Inflammatory macrophage treated with lipopolysaccharide for 4 hours (primary cell): ENCODE measurements around the gene CNNM4.

Experiments
- DNase-seq: peaks from one replicate; pipeline ENCODE4 v3.0.0-alpha.2; 2020

CNNM4 gene

GRCh38 chr2:96837575-96837974 lies 76.9 kb downstream of the CNNM4 start:
- no peak for DNase-seq

- no peak for DNase-seq
Measured at GRCh38 chr2:96838345-96839292, 77.9 kb downstream of the CNNM4 start.

- no peak for DNase-seq
Measured at GRCh38 chr2:96839293-96839874, 78.7 kb downstream of the CNNM4 start.

- DNase-seq, result no peak
Measured at GRCh38 chr2:96839875-96840850, 79.5 kb downstream of the CNNM4 start.

GRCh38 chr2:96841701-96842495 lies 81.2 kb downstream of the CNNM4 start:
- no peak for DNase-seq

- no peak for DNase-seq
Measured at GRCh38 chr2:96842600-96842999, 81.9 kb downstream of the CNNM4 start.

GRCh38 chr2:96843538-96844268 lies 83.0 kb downstream of the CNNM4 start, which contains the start of gene ANKRD23:
Gene ANKRD23 (minus strand): TSS chr2:96844021. CDS start chr2:96843992, 29 bp downstream.
- DNase-seq, result no peak

GRCh38 chr2:96844405-96844808 lies 83.7 kb downstream of the CNNM4 start:
- DNase-seq, result no peak

GRCh38 chr2:96846825-96847224 lies 86.1 kb downstream of the CNNM4 start:
- no peak for DNase-seq

GRCh38 chr2:96847586-96847985 lies 86.9 kb downstream of the CNNM4 start:
- no peak for DNase-seq

- no peak for DNase-seq
Measured at GRCh38 chr2:96848264-96848663, 87.6 kb downstream of the CNNM4 start.

GRCh38 chr2:96852667-96853066 lies 92.0 kb downstream of the CNNM4 start:
- no peak for DNase-seq

- DNase-seq, result no peak
Measured at GRCh38 chr2:96853321-96853720, 92.6 kb downstream of the CNNM4 start.

GRCh38 chr2:96856776-96857666 lies 96.3 kb downstream of the CNNM4 start:
- DNase-seq, result peak; percentile 19

GRCh38 chr2:96857667-96858372 lies 97.1 kb downstream of the CNNM4 start, which contains the start of gene ANKRD39:
Gene ANKRD39 (minus strand): TSS chr2:96858016. CDS start chr2:96857987, 29 bp downstream.
- DNase-seq, result peak; percentile 99

- DNase-seq, result no peak
Measured at GRCh38 chr2:96859099-96859649, 98.5 kb downstream of the CNNM4 start.

GRCh38 chr2:96859681-96860064 lies 99.0 kb downstream of the CNNM4 start:
- DNase-seq, result no peak

GRCh38 chr2:96860065-96861029 lies 99.6 kb downstream of the CNNM4 start:
- no peak for DNase-seq
